ENCODE measurements around the gene ALG14. TPM values are rescaled to one million over a fixed set of nuclear protein-coding genes. Genes with fewer than 3 reads are reported as not detected.

The ALG14 gene
- total RNA-seq, 1 donor from 2014 or later = 7.5 TPM

DNA sequence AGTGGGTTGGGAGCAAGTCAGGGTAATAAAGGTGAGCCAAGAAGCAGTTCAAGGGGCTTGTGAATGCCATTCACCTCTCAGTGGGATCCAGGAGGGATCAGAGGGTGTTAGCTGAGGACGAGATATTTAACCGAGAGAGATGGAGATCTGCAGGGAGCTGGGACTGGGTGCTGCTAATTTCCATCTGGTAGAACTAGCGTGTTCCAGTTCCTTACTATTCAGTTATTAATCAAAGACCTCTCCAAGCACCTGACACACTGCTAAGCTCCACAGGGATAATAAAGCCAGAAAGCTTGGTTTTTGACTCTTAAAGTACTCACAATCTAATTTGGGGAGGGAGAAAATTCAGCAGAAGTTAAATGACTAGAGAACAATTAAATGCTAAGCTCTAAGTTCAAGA lies 57.7 kb downstream of the ALG14 start:
- H3K9me3 Mint-ChIP-seq = no peaks in the 10 kb centered on the region
- no peak overlapping the region for H3K4me3 Mint-ChIP-seq
- H3K4me1 Mint-ChIP-seq = peaks cover 6% of the 10 kb centered on the region
- ChIA-PET POLR2A (no interaction called here), CTCF (interaction anchor here (1.0 kb wide), 1 partner anchor 161 kb away, joined by 5 read pairs; no protein-coding TSS in a partner anchor)
- ATAC-seq (ENCODE audit: low read depth) (no peak), DNase-seq (no peak)
- intact Hi-C loops (cut with micrococcal nuclease) = no loop called here
- TF ChIP-seq, protein P1, sequence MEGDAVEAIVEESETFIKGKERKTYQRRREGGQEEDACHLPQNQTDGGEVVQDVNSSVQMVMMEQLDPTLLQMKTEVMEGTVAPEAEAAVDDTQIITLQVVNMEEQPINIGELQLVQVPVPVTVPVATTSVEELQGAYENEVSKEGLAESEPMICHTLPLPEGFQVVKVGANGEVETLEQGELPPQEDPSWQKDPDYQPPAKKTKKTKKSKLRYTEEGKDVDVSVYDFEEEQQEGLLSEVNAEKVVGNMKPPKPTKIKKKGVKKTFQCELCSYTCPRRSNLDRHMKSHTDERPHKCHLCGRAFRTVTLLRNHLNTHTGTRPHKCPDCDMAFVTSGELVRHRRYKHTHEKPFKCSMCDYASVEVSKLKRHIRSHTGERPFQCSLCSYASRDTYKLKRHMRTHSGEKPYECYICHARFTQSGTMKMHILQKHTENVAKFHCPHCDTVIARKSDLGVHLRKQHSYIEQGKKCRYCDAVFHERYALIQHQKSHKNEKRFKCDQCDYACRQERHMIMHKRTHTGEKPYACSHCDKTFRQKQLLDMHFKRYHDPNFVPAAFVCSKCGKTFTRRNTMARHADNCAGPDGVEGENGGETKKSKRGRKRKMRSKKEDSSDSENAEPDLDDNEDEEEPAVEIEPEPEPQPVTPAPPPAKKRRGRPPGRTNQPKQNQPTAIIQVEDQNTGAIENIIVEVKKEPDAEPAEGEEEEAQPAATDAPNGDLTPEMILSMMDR (IDR thresholded peaks at IDR 0.05) = no peak
- H3K27me3 Mint-ChIP-seq = no peaks in the 10 kb centered on the region
- H3K36me3 Mint-ChIP-seq (ENCODE audit: low read depth) = no peaks in the 10 kb centered on the region
- no peak overlapping the region for H3K27ac Mint-ChIP-seq

GRCh38 chr1:95013950-95014574 lies 58.7 kb downstream of the ALG14 start:
- no peak for DNase-seq
- CTCF ChIA-PET = interaction anchor here (0.8 to 1.0 kb wide), 2 partner anchors 31 to 160 kb away, joined by 3 to 5 read pairs; no protein-coding TSS in a partner anchor
- ATAC-seq (ENCODE audit: low read depth) = no peak
- no peak overlapping the region for H3K27ac Mint-ChIP-seq
- no peak overlapping the region for H3K4me3 Mint-ChIP-seq
- H3K36me3 Mint-ChIP-seq (ENCODE audit: low read depth) = no peaks in the 10 kb centered on the region
- peaks cover 6% of the 10 kb centered on the region for H3K4me1 Mint-ChIP-seq
- intact Hi-C loops (cut with micrococcal nuclease) = no loop called here
- POLR2A ChIA-PET = interaction anchor here (0.7 kb wide), 1 partner anchor 59 kb away, joined by 5 read pairs; no protein-coding TSS in a partner anchor
- no peaks in the 10 kb centered on the region for H3K27me3 Mint-ChIP-seq
- no peaks in the 10 kb centered on the region for H3K9me3 Mint-ChIP-seq
- TF ChIP-seq, protein P1 (IDR thresholded peaks at IDR 0.05) = no peak

GRCh38 chr1:95012389-95012788 lies 60.4 kb downstream of the ALG14 start:
- Mint-ChIP-seq H3K4me1 (peaks cover 6% of the 10 kb centered on the region), H3K36me3 (ENCODE audit: low read depth) (no peaks in the 10 kb centered on the region), H3K27ac (no peak overlapping the region), H3K4me3 (no peak overlapping the region), H3K9me3 (no peaks in the 10 kb centered on the region), H3K27me3 (no peaks in the 10 kb centered on the region)
- TF ChIP-seq, protein P1 (IDR thresholded peaks at IDR 0.05) = no peak
- no peak for ATAC-seq (ENCODE audit: low read depth)
- intact Hi-C loops (cut with micrococcal nuclease) = no loop called here
- CTCF ChIA-PET = interaction anchor here (1.3 kb wide), 1 partner anchor 158 kb away, joined by 3 read pairs; no protein-coding TSS in a partner anchor
- POLR2A ChIA-PET = interaction anchor here (0.7 kb wide), 1 partner anchor 21 kb away, joined by 3 read pairs; no protein-coding TSS in a partner anchor
- no peak for DNase-seq

- TF ChIP-seq, protein P1 (IDR thresholded peaks at IDR 0.05) = no peak
- no peaks in the 10 kb centered on the region for H3K27me3 Mint-ChIP-seq
- intact Hi-C loops (cut with micrococcal nuclease) = no loop called here
- no peaks in the 10 kb centered on the region for H3K36me3 Mint-ChIP-seq (ENCODE audit: low read depth)
- ChIA-PET CTCF (no interaction called here), POLR2A (no interaction called here)
- H3K27ac Mint-ChIP-seq = no peak overlapping the region
- peaks cover under 1% of the 10 kb centered on the region for H3K4me1 Mint-ChIP-seq
- no peaks in the 10 kb centered on the region for H3K9me3 Mint-ChIP-seq
- no peak overlapping the region for H3K4me3 Mint-ChIP-seq
- ATAC-seq (ENCODE audit: low read depth) = no peak
- no peak for DNase-seq
These were observed 62.6 kb downstream of the ALG14 start for GRCh38 chr1:95010158-95010557.

DNA sequence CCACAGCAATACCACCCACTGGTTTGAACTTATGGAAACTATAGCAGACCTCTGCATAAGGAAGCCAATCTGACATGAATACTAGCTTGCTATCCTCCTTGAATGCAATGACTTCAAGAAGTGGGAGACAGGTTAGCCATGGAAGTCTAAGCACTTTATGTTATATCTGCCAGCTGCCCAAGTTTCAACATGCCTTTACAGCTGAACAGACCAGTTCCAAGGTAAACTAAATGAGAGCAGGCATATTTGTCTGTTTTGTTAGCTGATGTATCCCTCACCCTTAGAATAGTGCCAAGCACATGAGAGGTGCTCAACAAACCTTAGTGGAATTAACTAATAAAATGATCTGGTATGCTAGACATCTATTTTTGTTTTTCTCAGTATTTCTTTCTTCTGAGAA lies 65.1 kb downstream of the ALG14 start:
- ATAC-seq (ENCODE audit: low read depth) = no peak
- Mint-ChIP-seq H3K36me3 (ENCODE audit: low read depth) (no peaks in the 10 kb centered on the region), H3K4me3 (no peak overlapping the region), H3K27ac (no peak overlapping the region), H3K4me1 (no peaks in the 10 kb centered on the region), H3K27me3 (no peaks in the 10 kb centered on the region), H3K9me3 (no peaks in the 10 kb centered on the region)
- intact Hi-C loops (cut with micrococcal nuclease) = no loop called here
- DNase-seq = no peak
- ChIA-PET POLR2A (interaction anchor here (0.6 kb wide), 1 partner anchor 66 kb away, joined by 5 read pairs; no protein-coding TSS in a partner anchor), CTCF (no interaction called here)
- TF ChIP-seq, protein P1 (IDR thresholded peaks at IDR 0.05) = no peak

All from activated B cell treated with CpG ODN at 0.5 μM for 24 hours (primary cell).